K562 (cell line): ENCODE data around the gene ARHGAP4. TPM values are rescaled to one million over a fixed set of nuclear protein-coding genes. Genes with fewer than 3 reads are reported as not detected.

Source experiments
- ATAC-seq: fragments of 200-7000 bp; cut with Tn5 transposase; 3 replicates; pipeline ENCODE4 v1.9.1; 2020; ENCODE audit warnings: moderate library complexity
- BruUV-seq: library from RNA; stranded (reverse); fragments of 400-500 nt; replicated peaks from 2 replicates; lab custom pipeline; 2021; lab: Mats Ljungman, UMichigan
- CTCF ChIA-PET: fragments of 300-600 bp; formaldehyde crosslinking; extraction: SDS; loops from one replicate; lab custom pipeline; 2021; ENCODE audit warnings: low intra/inter-chr PET ratio; lab: Yijun Ruan, JAX
- POLR2A ChIA-PET: fragments of 300-600, 350-650 bp; sonication (Branson Sonifier 250); formaldehyde crosslinking; extraction: SDS; loops from one replicate; lab custom pipeline; 2021; ENCODE audit warnings: antibody characterized with exemption, inconsistent platforms; lab: Yijun Ruan, JAX
- DNase-seq, 4 experiments: peaks; one replicate each; pipeline versions ENCODE4 v3.0.0 to v3.0.0-alpha.2; 2011 to 2018; ENCODE audit warnings: low spot score in 3 of 4, mixed read lengths in 3 of 4; ENCODE audit errors: extremely low read depth in 1 of 4
- FAIRE-seq: peaks from 2 replicates; lab custom pipeline; 2011; peaks lifted over from hg19 to GRCh38; lab: Jason Lieb, UNC
- H2AFZ ChIP-seq: 2 replicates; pipeline ENCODE4 v1.6.0; 2011; ENCODE audit warnings: low read depth, low read length, control low read depth, inconsistent platforms
- H3K27ac ChIP-seq: fragments of 200-600 bp; 3 replicates; pipeline ENCODE4 v1.8.0; 2011; ENCODE audit warnings: low read depth, mild to moderate bottlenecking, control low read depth, inconsistent platforms, low read length, moderate library complexity, mixed read lengths; ENCODE audit errors: extremely low read depth
- H3K27me3 ChIP-seq, 2 experiments: fragments of 300-600 bp in 1 of 2; 2 replicates in 1 of 2; 3 replicates in 1 of 2; pipeline versions ENCODE4 v1.6.0 to v1.8.0; 2011; ENCODE audit warnings: inconsistent platforms in 2 of 2, low read length in 2 of 2, mild to moderate bottlenecking in 1 of 2, mixed read lengths in 1 of 2, moderate library complexity in 1 of 2; ENCODE audit not compliant: control insufficient read depth in 2 of 2, insufficient read depth in 2 of 2
- H3K36me3 ChIP-seq: fragments of 300-600 bp; 3 replicates; pipeline ENCODE4 v1.8.0; 2011; ENCODE audit warnings: mild to moderate bottlenecking, low read length, inconsistent platforms; ENCODE audit not compliant: control insufficient read depth, insufficient read depth
- H3K4me1 ChIP-seq, 2 experiments: fragments of 200-600 bp in 1 of 2; replicated peaks in 1 of 2; 2 replicates in 1 of 2; 3 replicates in 1 of 2; pipeline versions ENCODE4 v1.5.1 to v1.8.0; 2011; ENCODE audit warnings: inconsistent platforms in 2 of 2, low read length in 2 of 2, mild to moderate bottlenecking in 1 of 2, mixed read lengths in 1 of 2, moderate library complexity in 1 of 2; ENCODE audit not compliant: control insufficient read depth in 2 of 2, insufficient read depth in 2 of 2
- H3K4me2 ChIP-seq: 2 replicates; pipeline ENCODE4 v1.6.1; 2011; ENCODE audit warnings: low read length, control low read depth, inconsistent platforms, mixed read lengths; ENCODE audit not compliant: insufficient read depth
- H3K4me3 ChIP-seq: fragments of 200-600 bp; sonication (generic), shearing (Covaris generic); 2 replicates; pipeline ENCODE4 v1.5.1; 2016; ENCODE audit warnings: control low read depth, inconsistent platforms
- H3K79me2 ChIP-seq: fragments of 200-600 bp; 3 replicates; pipeline ENCODE4 v1.8.0; 2011; ENCODE audit warnings: low read length, inconsistent platforms; ENCODE audit not compliant: control insufficient read depth, insufficient read depth
- H3K9ac ChIP-seq, 2 experiments: 2 replicates each; pipeline versions ENCODE4 v1.6.0 to v1.6.1; 2011; ENCODE audit warnings: low read depth in 2 of 2, low read length in 2 of 2, control low read depth in 1 of 2, inconsistent platforms in 1 of 2, mild to moderate bottlenecking in 1 of 2, mixed read lengths in 1 of 2; ENCODE audit not compliant: insufficient read depth in 1 of 2
- H3K9me1 ChIP-seq: one replicate; pipeline ENCODE4 v1.6.0; 2011; ENCODE audit warnings: inconsistent platforms, mild to moderate bottlenecking, low read length, moderate library complexity; ENCODE audit not compliant: control insufficient read depth, insufficient read depth
- H3K9me3 ChIP-seq: replicated peaks from 2 replicates; pipeline ENCODE4 v1.5.1; 2011; ENCODE audit warnings: low read depth, low read length, inconsistent platforms; ENCODE audit not compliant: control insufficient read depth, insufficient read depth
- H4K20me1 ChIP-seq: replicated peaks from 2 replicates; pipeline ENCODE4 v1.6.1; 2011; ENCODE audit warnings: low read length, inconsistent platforms, mixed read lengths; ENCODE audit not compliant: control insufficient read depth, insufficient read depth
- ARID4B ChIP-seq: sonication (generic); formaldehyde crosslinking; IDR thresholded peaks from 2 replicates; pipeline ENCODE4 v1.8.0; 2022; ENCODE audit warnings: mild to moderate bottlenecking, missing genetic modification reagents
- IRF2 ChIP-seq: sonication (generic); formaldehyde crosslinking; IDR thresholded peaks from 2 replicates; pipeline ENCODE4 v1.8.1; 2022; ENCODE audit warnings: mild to moderate bottlenecking, missing genetic modification reagents
- IRF9 ChIP-seq: fragments of 450-650 bp; IDR thresholded peaks from 2 replicates; pipeline ENCODE4 v1.6.1; 2016; ENCODE audit warnings: missing biosample characterization, missing genetic modification characterization
- KAT7 ChIP-seq: sonication (generic); formaldehyde crosslinking; IDR thresholded peaks from 2 replicates; pipeline ENCODE4 v1.8.0; 2022; ENCODE audit warnings: missing genetic modification reagents, mild to moderate bottlenecking, borderline replicate concordance
- SMARCA5 ChIP-seq: fragments of 450-650 bp; IDR thresholded peaks from 2 replicates; pipeline ENCODE4 v1.6.1; 2016
- ZBTB33 ChIP-seq: sonication (generic); formaldehyde crosslinking; IDR thresholded peaks from 2 replicates; pipeline ENCODE4 v1.8.1; 2023; ENCODE audit warnings: mild to moderate bottlenecking, missing genetic modification reagents
- WGBS: fragments of 100-300 bp; shearing (Covaris generic); methylation state at CpG from one replicate; pipeline ENCODE4 v1.1.6; 2016; ENCODE audit warnings: low coverage, mixed read lengths; ENCODE audit not compliant: insufficient coverage; ENCODE audit errors: missing lambda C conversion rate; 5-methylcytosine and 5-hydroxymethylcytosine counted together
- in situ Hi-C: fragments of 300-500 bp; cut with MboI; formaldehyde crosslinking; loops from 4 replicates; pipeline ENCODE4 v1.15.0; 2018; ENCODE audit warnings: inconsistent platforms, mixed read lengths
- intact Hi-C: fragments of 100-400 bp; cut with micrococcal nuclease; formaldehyde crosslinking; loops from 2 replicates; pipeline ENCODE4 v1.14.2; 2022
- polyA plus RNA-seq, 8 experiments: library from polyadenylated mRNA; depleted of rRNA in 4 of 8; stranded (reverse) in 5 of 8; unstranded in 3 of 8; fragments of >200 nt; fragmentation: Nextera tagmentation in 2 of 8; fragmentation: Illumina TruSeq in 1 of 8; extraction: Ambion mirVana in 2 of 8; extraction: Trizol in 1 of 8; gene quantifications; 2 replicates each; pipeline versions ENCODE4 v1.2.1 to v1.2.3, GENCODE V29; 2011 to 2014; ENCODE audit warnings: inconsistent platforms in 1 of 8, missing spikeins in 1 of 8
- total RNA-seq, 7 experiments: library from RNA; depleted of rRNA in 6 of 7; stranded (reverse); fragments of >200 nt in 6 of 7; fragmentation: Illumina TruSeq in 2 of 7; extraction: Trizol in 2 of 7; gene quantifications; 2 replicates each; pipeline versions ENCODE4 v1.2.1 to v1.2.3, GENCODE V29; 2011 to 2021; ENCODE audit warnings: low replicate concordance in 1 of 7

Gene ARHGAP4
- total and polyA plus RNA-seq, 9 of the 15 experiments (the other 6 are each of a cell fraction or from before 2014, with no cell fraction given) = 0.30 to 81.8 (median 13.5) TPM

DNA sequence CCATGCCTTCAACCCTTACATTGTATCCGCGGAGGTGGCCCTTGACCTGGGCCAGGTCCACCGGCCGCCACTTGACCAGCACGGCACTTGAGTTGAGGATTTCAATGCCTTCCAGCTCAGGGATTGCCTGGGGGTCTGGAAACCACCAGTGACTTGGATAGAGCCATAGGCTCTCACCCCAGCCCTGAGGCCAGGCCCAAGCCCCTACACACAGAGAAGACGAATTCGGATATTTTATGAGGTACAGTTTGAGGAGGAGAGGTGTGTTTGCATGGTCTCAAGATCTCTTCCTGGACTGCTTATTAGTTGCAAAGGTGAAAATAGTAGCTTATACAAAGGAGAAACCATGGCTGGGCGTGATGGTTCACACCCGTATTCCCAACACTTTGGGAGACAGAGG, 60.4 kb downstream of the ARHGAP4 start (continued):
- no peak for TF ChIP-seq ZBTB33 (CRISPR knock-in tag)
- TF ChIP-seq SMARCA5 = no peak
- TF ChIP-seq, all 486 proteins: peak for 0

DNA sequence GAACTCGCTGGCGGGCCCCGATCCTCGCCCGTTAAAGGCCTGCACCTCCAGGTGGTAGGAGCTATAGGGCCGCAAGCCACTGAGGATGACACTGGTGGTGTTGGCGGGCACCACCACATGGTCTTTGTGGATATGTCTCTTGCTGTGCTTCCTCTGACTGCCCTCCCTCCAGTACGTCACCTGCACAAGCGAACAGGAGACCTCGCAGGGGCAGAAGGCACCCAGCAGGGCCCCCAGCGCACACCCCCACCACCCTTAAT, 60.8 kb downstream of the ARHGAP4 start:
- no TSS peak for BruUV-seq
- POLR2A ChIA-PET = no interaction called here
- H3K9me1 ChIP-seq = no peaks in the 10 kb centered on the region
- in situ Hi-C loops (no loop called here), intact Hi-C loops (no loop called here)
- H3K79me2 ChIP-seq = no peaks in the 10 kb centered on the region
- ATAC-seq = no peak
- WGBS = 12% methylated on average over 5 of the region's 11 CpGs
- no peak overlapping the region for H3K4me3 ChIP-seq
- no peak for FAIRE-seq
- no peak for TF ChIP-seq IRF9 (tag)
- no peak for TF ChIP-seq IRF2 (CRISPR knock-in tag)
- no peak for TF ChIP-seq ARID4B (CRISPR knock-in tag)
- no peak for TF ChIP-seq KAT7 (CRISPR knock-in tag)
- CTCF ChIA-PET = no interaction called here
- H3K9me3 ChIP-seq = no peaks in the 10 kb centered on the region
- H3K4me1 ChIP-seq = peaks cover 0 to 37% of the 10 kb centered on the region in 2 experiments; a peak in 2 of 5 replicates
- no peak overlapping the region for H3K4me2 ChIP-seq
- H2AFZ ChIP-seq = no peak overlapping the region
- no peaks in the 10 kb centered on the region for H3K36me3 ChIP-seq
- H3K27ac ChIP-seq = no peak overlapping the region
- DNase-seq = no peak
- H3K9ac ChIP-seq = no peak overlapping the region
- H3K27me3 ChIP-seq = peaks cover 17 to 78% of the 10 kb centered on the region in 2 experiments; a peak in 4 of 5 replicates
- 0 out of 2 replicates have a peak, but pooled peaks cover 12% of the 10 kb centered on the region for H4K20me1 ChIP-seq
